ENCODE results near the gene CACNA1E. TPM values are rescaled to one million over a fixed set of nuclear protein-coding genes. Genes with fewer than 3 reads are reported as not detected.

Gene CACNA1E
- total RNA-seq, 3 donors from 2014 or later (not counting 1 experiment from before 2014, with no cell fraction given), result 0.40 TPM; not detected in 2

- no peak overlapping the region for H3K4me3 ChIP-seq (ENCODE audit: low read length)
- TF ChIP-seq CTCF (IDR thresholded peaks at IDR 0.05), result no peak
Measured at GRCh38 chr1:181568736-181569135, 85.4 kb downstream of the CACNA1E start.

GRCh38 chr1:181577475-181577874 is 94.2 kb downstream of the CACNA1E start:
- Histone ChIP-seq H3K9me3 (ENCODE audit: control insufficient read depth, insufficient read depth, low read length) (no peaks in the 10 kb centered on the region), H3K27me3 (ENCODE audit: control insufficient read depth, insufficient read depth, low read length) (no peaks in the 10 kb centered on the region), H3K27ac (ENCODE audit: low read length) (no peak overlapping the region), H3K36me3 (ENCODE audit: control insufficient read depth, insufficient read depth, low read length) (no peaks in the 10 kb centered on the region), H3K4me1 (ENCODE audit: control insufficient read depth, insufficient read depth, low read length) (no peaks in the 10 kb centered on the region), H3K4me3 (ENCODE audit: low read length) (no peak overlapping the region)
- ATAC-seq (no peak), DNase-seq (no peak)
- intact Hi-C loops (cut with micrococcal nuclease), result no loop called here
- 91% methylated on average over 8 of the region's 8 CpGs for WGBS (ENCODE audit: insufficient coverage)
- H3K36me3 Mint-ChIP-seq, result no peaks in the 10 kb centered on the region
- H3K27me3 Mint-ChIP-seq (ENCODE audit: low read depth in 2 of 2), result peaks cover 0 to 3% of the 10 kb centered on the region in 2 donors
- no peak overlapping the region for H3K4me3 Mint-ChIP-seq
- no peaks in the 10 kb centered on the region for H3K9me3 Mint-ChIP-seq
- H3K4me1 Mint-ChIP-seq, result no peaks in the 10 kb centered on the region
- no peak for TF ChIP-seq CTCF (IDR thresholded peaks at IDR 0.05)
- no peak overlapping the region for H3K27ac Mint-ChIP-seq

More at GRCh38 chr1:181568736-181569135, 85.4 kb downstream of the CACNA1E start:
- no peaks in the 10 kb centered on the region for H3K36me3 Mint-ChIP-seq
- H3K4me3 Mint-ChIP-seq, result no peak overlapping the region
- intact Hi-C loops (cut with micrococcal nuclease), result no loop called here
- Histone ChIP-seq H3K27ac (ENCODE audit: low read length) (no peak overlapping the region), H3K4me1 (ENCODE audit: control insufficient read depth, insufficient read depth, low read length) (no peaks in the 10 kb centered on the region), H3K36me3 (ENCODE audit: control insufficient read depth, insufficient read depth, low read length) (no peaks in the 10 kb centered on the region), H3K9me3 (ENCODE audit: control insufficient read depth, insufficient read depth, low read length) (no peaks in the 10 kb centered on the region), H3K27me3 (ENCODE audit: control insufficient read depth, insufficient read depth, low read length) (no peaks in the 10 kb centered on the region)
- peaks cover 0 to 2% of the 10 kb centered on the region in 2 donors for H3K9me3 Mint-ChIP-seq
- H3K27ac Mint-ChIP-seq, result no peak overlapping the region
- H3K4me1 Mint-ChIP-seq, result no peaks in the 10 kb centered on the region
- no peak for ATAC-seq
- DNase-seq, result no peak
- H3K27me3 Mint-ChIP-seq (ENCODE audit: low read depth in 2 of 2), result peaks cover 0 to 7% of the 10 kb centered on the region in 2 donors
- 90% methylated on average over 4 of the region's 4 CpGs for WGBS (ENCODE audit: insufficient coverage)

- Mint-ChIP-seq H3K4me1 (no peaks in the 10 kb centered on the region), H3K27me3 (ENCODE audit: low read depth in 2 of 2) (no peaks in the 10 kb centered on the region), H3K27ac (no peak overlapping the region), H3K36me3 (no peaks in the 10 kb centered on the region), H3K4me3 (no peak overlapping the region), H3K9me3 (no peaks in the 10 kb centered on the region)
- no peaks in the 10 kb centered on the region for H3K4me1 ChIP-seq (ENCODE audit: control insufficient read depth, insufficient read depth, low read length)
- no peaks in the 10 kb centered on the region for H3K27me3 ChIP-seq (ENCODE audit: control insufficient read depth, insufficient read depth, low read length)
- H3K9me3 ChIP-seq (ENCODE audit: control insufficient read depth, insufficient read depth, low read length), result no peaks in the 10 kb centered on the region
- ATAC-seq, result no peak
- intact Hi-C loops (cut with micrococcal nuclease), result no loop called here
- no peak overlapping the region for H3K27ac ChIP-seq (ENCODE audit: low read length)
- H3K4me3 ChIP-seq (ENCODE audit: low read length), result no peak overlapping the region
- WGBS (ENCODE audit: insufficient coverage), result 44% methylated on average over 3 of the region's 3 CpGs
- no peaks in the 10 kb centered on the region for H3K36me3 ChIP-seq (ENCODE audit: control insufficient read depth, insufficient read depth, low read length)
- no peak for DNase-seq
- no peak for TF ChIP-seq CTCF (IDR thresholded peaks at IDR 0.05)
Measured at GRCh38 chr1:181583598-181583997, 100.3 kb downstream of the CACNA1E start.

- 86% methylated on average over 10 of the region's 10 CpGs for WGBS (ENCODE audit: insufficient coverage)
- H3K4me1 Mint-ChIP-seq, result no peaks in the 10 kb centered on the region
- H3K4me3 Mint-ChIP-seq, result no peak overlapping the region
- no peak for DNase-seq
- no peaks in the 10 kb centered on the region for H3K36me3 Mint-ChIP-seq
- intact Hi-C loops (cut with micrococcal nuclease), result no loop called here
- ATAC-seq, result no peak
- no peak overlapping the region for H3K27ac Mint-ChIP-seq
- no peaks in the 10 kb centered on the region for H3K9me3 Mint-ChIP-seq
- Histone ChIP-seq H3K4me1 (ENCODE audit: control insufficient read depth, insufficient read depth, low read length) (no peaks in the 10 kb centered on the region), H3K36me3 (ENCODE audit: control insufficient read depth, insufficient read depth, low read length) (no peaks in the 10 kb centered on the region), H3K9me3 (ENCODE audit: control insufficient read depth, insufficient read depth, low read length) (no peaks in the 10 kb centered on the region), H3K27me3 (ENCODE audit: control insufficient read depth, insufficient read depth, low read length) (no peaks in the 10 kb centered on the region), H3K27ac (ENCODE audit: low read length) (no peak overlapping the region), H3K4me3 (ENCODE audit: low read length) (no peak overlapping the region)
- H3K27me3 Mint-ChIP-seq (ENCODE audit: low read depth in 2 of 2), result peaks cover 0 to 2% of the 10 kb centered on the region in 2 donors
- TF ChIP-seq CTCF (IDR thresholded peaks at IDR 0.05), result no peak
Measured at GRCh38 chr1:181587870-181588438, 104.6 kb downstream of the CACNA1E start.

Measured in natural killer cell (primary cell).